ENCODE results near the gene NUCB1. TPM values are rescaled to one million over a fixed set of nuclear protein-coding genes. Genes with fewer than 3 reads are reported as not detected.

The NUCB1 gene
- total RNA-seq, 1 experiment from 2014 or later: 91.4 TPM

DNA sequence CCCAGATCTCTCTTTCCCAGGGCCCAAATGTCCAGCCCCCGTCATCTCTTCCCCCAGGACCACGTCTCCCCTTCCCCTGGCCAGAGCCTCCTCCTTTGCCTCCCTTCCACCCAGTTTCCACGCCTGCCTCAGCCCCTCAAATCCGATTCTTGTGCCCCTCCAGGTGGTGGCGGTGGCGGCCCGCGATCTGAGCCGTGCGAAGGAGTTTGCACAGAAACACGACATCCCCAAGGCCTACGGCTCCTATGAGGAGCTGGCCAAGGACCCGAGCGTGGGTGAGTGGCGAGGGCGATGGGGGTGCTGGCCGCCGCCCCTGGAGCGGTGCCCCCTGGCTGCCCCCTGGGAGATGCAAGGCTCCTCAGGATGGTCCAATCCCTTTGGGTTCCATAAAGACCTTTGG lies 34.7 kb downstream of the NUCB1 start:
- no peak for DNase-seq (ENCODE audit: low spot score)

DNA sequence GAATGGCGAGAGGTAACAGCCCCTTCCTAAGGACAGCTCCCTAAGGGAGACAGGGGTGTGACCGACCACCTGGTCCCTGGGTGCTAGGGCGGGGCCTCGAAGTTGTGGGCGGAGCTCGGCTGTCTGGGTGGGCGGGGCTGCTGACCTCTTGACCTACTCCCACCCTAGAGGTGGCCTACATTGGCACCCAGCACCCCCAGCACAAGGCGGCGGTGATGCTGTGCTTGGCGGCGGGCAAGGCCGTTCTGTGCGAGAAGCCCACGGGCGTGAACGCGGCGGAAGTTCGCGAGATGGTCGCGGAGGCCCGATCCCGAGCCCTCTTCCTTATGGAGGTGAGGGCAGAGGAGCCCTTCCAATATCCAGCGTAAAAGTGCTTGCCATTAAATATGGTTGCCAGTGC lies 35.8 kb downstream of the NUCB1 start:
- DNase-seq (ENCODE audit: low spot score): no peak

DNA sequence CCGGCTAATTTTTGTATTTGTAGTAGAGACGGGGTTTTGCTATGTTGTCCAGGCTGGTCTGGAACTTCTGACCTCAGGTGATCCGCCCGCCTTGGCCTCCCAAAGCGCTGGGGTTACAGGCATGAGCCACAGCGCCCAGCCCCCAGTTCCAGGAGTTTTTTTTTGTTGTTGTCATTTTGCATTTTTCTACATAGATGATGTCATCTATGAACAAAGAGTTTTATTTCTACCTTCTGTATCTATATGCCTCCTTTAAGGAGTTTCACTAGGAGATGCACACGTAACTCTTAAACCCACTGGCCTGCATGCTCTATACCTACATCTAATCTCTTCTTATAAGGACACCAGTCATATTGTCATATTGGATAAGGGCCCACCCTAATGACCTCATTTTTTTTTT lies 38.1 kb downstream of the NUCB1 start:
- DNase-seq (ENCODE audit: low spot score): no peak

DNA sequence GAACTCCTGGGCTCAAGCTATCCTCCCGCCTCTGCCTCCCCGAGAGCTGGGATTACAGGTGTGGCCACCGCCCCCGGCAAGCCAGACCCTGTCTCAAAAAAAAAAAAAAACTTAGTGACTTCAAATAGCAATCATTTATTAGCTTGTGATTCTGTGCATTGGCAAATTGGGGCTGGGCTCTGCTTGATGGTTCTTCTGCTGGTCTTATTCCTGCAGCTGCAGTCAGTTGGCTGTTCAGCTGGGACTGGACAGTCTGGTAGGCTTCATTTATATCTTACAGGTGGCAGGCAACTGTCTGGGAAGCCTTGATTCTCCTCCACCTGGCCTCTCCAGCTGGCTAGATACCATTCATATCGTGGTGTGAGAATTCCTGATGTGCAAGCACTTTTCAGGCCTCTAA lies 40.8 kb downstream of the NUCB1 start:
- DNase-seq (ENCODE audit: low spot score): no peak

DNA sequence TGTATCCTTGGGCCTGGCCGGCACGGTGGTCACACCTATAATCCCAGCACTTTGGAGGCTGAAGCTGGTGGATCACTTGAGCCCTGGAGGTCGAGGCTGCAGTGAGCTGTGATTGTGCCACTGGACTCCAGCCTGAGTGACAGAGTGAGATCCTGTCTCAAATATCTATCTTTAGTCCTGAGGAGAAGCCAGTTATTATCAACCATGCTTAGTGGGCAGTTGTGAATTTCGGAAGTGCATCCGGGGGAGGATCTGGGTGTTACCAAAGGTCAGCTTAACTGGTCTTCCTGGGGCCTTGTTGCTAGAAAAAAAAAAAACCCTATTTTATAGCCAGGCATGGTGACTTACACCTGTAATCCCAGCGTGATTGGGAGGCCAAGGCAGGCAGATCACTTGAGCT lies 43.0 kb downstream of the NUCB1 start:
- no peak for DNase-seq (ENCODE audit: low spot score)

DNA sequence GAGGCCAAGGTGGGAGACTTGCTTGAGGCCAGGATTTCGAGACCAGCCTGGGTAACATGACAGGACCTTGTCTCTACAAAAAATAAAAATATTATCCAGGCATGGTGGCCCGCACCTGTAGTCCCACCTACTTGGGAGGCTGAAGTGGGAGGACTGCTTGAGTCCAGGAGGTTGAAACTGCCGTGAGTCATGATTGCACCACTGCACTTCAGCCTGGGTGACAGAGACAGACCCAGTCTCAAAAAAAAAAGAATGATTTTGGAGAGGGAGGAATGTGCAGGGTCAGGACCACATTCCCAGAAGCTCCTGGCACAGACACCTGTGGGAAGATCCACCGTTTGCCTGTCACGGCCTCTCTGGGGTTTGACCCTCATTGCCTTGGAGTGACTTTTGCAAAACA lies 45.3 kb downstream of the NUCB1 start:
- no peak for DNase-seq (ENCODE audit: low spot score)

DNA sequence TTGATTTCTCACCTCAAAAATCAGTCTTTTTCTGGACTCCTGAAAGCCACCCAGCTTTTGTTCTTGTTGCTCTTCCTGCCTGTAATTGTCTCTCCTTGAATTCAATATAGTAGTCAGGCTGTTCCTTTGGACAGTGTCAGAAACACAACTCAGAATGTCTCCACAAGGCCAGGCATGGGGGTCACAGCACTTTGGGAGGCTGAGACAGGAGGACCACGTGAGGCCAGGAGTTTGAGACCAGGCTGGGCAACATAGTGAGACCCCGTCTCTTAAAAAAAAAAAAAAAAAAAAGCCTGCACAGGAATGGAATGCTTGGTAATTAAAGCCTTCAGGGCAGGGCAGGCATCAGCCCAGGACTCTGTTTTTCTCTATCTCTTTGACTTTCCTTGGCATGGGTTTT lies 45.7 kb downstream of the NUCB1 start:
- no peak for DNase-seq (ENCODE audit: low spot score)

DNA sequence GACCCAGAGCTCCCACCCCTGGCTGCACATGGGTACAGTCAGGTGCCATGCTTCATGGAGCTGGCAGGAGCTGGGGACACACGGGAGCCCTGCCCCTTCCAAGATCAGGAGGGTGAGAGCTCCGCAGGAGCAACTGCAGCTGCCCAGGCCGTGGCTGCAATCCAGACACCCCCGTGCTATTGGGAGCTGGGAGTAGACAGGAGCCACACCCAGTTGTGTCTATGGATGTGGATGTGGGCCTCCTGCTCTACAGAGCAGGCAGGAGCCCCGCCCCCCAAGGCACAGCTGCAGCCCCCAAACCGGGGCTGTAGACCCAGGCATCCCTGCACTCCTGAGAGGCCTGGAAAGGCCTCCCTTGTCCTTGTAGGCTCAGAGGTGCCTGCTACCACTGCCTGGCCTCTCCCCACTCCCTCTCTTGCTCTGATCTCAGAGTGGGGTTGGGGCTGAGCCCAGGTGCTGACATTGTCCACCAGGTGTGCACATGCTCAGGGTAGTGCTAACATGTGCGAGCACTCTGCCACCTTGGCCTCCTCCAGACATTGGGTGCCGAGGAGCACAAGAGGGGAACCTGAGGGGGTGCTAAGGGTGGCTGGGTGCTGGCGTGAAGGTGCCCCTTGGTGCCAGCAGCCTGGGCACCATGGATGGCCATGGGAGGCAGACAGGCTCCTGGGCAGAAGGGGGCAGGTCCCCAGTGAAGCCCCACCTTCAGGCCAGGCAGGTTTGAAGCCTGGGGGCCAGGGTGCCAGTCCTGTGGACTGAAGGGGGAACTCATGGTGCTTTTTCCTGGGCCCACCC lies 46.5 kb downstream of the NUCB1 start:
- no peak for DNase-seq (ENCODE audit: low spot score)

DNA sequence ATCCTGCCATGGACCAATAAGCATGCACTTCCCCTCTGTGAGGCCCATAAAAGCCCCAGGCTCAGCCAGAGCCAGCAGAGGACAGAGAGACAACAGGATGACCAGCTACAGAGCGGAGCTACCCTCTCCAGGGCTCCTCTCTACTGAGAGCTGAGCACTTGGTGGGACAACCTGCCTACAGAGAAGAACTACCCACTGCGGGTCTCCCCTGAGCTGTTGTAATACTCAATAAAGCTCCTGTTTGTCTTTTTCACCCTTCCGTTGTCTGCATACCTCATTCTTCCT lies 47.1 kb downstream of the NUCB1 start:
- DNase-seq (ENCODE audit: low spot score): no peak

DNA sequence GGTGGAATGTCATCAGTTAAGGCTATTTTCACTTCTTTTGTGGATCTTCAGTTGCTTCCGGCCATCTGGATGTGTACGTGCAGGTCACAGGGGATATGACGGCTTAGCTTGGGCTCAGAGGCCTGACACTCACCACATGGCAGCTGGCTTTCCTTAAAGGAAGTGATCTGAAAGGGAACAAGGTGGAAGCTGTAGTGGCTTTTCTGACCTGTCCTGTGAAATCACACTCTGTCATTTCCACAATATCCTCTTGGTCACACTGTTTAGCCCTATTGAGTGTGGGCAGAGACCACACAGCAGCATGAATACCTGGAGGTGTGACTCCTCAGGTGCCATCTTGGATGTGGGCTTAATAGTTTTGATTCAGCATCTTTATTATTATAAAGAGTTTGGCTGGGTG lies 50.0 kb downstream of the NUCB1 start:
- DNase-seq (ENCODE audit: low spot score): no peak

DNA sequence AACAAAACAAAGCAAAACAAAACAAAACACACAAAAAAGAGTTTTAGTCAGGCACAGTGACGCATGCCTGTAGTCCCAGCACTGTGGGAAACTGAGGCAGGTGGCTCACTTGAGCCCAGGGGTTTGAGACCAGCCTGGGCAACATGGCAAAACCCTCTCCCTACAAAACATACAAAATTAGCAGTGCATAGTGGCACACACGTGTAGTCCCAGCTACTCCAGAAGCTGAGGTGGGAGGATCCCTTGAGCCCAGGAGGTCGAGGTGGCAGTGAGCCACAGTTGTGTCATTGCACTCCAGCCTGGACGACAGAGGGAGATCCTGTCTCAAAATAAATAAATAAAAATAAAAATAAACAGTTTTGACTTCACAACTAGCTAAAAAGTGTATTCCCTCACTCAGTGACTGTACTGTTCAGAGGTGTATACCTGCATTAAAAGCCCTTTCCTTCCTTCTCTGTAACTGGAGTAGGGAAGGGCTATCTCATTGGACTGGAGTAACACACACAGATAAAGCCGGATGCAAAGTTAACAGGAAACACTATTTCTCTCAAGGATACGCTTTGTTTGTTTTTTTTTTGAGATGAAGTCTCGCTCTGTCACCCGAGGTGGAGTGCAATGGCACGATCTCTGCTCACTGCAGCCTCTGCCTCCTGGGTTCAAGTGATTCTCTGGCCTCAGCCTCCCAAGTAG lies 50.9 kb downstream of the NUCB1 start:
- no peak for DNase-seq (ENCODE audit: low spot score)

DNA sequence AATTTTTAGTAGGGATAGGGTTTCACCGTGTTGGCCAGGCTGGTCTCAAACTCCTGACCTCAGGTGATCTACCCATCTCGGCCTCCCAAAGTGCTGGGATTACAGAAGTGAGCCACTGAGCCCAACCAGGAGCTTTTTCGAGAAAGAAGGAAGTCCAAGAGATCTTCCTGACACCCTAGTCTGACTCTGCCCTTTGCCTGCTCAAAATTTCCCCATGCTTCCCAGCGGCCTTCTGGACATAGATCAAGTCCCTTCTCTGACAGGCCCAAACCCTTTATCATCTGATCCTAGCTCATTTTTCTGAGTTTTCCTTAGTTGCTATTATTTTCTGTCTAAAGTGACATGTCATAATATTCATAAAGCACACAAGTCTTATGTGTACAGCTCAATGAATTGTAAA lies 53.0 kb downstream of the NUCB1 start:
- no peak for DNase-seq (ENCODE audit: low spot score)

DNA sequence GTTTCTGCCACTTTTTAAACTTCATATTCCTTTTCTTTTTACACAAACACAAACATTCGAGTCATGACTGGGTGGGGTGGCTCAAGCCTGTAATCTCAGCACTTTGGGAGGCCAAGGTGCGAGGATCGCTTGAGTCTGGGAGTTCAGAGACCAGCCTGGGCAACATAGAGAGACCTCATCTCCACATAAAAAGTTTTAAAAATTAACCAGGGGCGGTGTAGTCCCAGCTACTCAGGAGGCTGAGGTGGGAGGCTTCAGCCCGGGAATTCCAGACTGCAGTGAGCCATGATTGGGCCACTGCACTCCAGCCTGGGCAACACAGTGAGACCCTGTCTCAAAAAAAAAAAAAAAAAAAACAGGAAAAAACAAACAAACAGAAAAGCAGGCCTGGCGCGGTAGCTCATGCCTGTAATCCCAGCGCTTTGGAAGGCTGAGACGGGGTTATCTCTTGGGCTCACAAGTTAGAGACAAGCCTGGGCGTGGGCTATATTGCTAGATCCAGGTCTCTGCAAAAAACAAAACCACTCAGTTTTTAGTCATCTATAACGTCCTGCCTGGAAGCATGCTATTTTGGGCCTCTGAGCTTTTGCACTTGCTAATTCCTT lies 54.0 kb downstream of the NUCB1 start:
- no peak for DNase-seq (ENCODE audit: low spot score)

DNA sequence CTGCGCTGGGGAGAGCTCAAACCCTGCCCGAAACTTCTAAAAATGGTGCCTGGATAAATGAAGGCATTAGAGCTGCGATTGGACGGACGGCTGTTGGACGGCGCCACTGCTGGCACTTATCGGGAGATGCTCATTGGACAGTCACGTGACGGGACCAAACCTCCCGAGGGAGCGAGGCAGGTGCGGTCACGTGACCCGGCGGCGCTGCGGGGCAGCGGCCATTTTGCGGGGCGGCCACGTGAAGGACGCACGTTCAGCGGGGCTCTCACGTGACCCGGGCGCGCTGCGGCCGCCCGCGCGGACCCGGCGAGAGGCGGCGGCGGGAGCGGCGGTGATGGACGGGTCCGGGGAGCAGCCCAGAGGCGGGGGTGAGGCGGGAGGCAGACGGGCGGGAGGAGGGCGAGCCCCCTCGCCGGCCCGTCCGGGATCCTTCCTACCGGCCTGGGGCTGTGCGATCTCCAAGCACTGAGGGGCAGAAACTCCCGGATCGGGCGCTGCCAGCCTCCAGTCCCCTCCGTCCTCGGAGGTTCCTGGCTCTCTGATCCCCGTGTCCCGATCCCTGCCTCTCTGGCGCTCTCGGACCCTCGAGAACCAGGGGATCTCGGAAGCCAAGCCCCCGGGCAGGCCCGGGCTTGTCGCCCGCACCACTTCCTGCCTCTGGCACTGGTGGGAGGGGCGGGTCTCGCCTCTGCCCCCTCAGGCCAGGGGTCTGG lies 54.6 kb downstream of the NUCB1 start, which contains the start of gene BAX:
BAX (plus strand) TSS at position 281 of the 713 bp plus-strand sequence; CDS start at position 335, 54 bp downstream.
- DNase-seq (ENCODE audit: low spot score): peak; percentile 85

DNA sequence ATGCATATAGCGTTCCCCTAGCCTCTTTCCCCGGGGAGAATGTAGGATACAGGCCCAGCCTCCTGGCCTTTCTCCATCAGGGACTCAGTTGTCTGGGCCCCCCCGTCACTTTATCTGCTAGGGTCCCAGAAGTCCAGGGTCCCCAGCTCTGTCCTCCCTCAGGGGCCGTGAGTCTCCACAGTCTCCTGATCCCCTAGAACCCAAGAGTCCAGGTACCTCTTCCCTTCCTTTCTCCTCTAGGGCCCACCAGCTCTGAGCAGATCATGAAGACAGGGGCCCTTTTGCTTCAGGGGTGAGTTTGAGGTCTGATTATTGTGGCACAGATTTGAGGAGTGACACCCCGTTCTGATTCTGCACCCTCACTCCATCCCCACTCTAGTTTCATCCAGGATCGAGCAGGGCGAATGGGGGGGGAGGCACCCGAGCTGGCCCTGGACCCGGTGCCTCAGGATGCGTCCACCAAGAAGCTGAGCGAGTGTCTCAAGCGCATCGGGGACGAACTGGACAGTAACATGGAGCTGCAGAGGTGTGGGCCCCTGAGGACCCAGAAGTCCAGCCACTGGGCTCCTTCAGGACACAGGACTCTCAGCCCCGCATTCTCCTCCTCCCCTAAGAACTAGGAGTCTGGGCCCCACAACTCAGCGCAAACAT lies 55.3 kb downstream of the NUCB1 start:
- no peak for DNase-seq (ENCODE audit: low spot score)

DNA sequence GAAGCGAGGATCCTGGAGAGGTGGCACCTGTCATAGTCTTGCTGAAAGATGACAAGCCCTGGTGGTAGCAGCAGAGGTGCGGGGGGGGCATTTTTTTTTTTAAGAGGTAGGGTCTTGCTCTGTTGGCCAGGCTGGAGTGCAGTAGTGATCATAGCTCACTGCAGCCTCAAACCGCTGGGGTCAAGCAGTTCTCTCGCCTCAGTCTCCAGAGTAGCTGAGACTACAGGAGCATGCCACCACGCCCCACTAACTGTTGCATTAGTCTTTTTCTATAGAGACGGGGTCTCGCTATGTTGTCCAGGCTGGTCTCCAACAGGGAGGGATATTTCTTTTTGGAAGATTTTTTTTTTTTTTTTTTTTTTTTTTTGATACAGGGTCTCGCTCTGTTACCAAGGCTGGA lies 57.9 kb downstream of the NUCB1 start:
- no peak for DNase-seq (ENCODE audit: low spot score)

DNA sequence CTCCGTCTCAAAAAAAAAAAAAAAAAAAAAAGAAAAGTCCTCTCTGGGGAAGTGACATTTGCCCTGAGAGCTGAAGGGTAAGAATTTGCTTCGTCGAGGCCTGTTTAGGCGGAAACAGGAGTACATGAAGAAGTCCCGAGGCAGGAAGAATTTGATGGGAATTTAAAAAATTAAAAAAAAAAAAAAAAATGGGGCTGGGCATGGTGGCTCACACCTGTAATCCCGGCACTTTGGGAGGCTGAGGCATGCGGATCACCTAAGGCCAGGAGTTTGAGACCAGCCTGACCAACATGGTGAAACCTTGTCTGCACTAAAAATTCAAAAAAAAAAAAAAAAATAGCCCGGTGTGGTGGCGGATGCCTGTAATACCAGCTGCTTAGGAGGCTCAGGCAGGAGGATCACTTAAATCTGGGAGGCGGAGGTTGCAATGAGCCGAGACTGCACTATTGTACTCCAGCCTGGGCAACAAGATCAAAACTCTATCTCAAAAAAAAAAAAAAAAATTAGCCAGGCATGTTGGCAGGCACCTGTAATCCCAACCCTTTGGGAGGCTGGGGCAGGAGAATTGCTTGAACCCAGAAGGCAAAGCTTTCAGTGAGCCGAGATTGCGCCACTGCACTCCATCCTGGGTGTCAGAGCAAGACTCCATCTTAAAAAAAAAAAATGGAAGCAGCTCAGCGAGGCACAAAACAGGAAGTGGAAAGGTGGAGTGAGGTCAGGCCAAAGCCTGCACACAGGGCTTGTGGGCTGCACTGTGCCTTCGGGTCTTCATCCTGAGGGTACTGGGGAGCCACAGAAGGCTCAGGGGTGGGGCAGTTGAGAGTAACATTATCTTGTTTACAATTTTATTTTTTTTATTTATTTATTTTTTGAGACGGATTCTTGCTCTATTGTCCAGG lies 59.5 kb downstream of the NUCB1 start:
- no peak for DNase-seq (ENCODE audit: low spot score)

DNA sequence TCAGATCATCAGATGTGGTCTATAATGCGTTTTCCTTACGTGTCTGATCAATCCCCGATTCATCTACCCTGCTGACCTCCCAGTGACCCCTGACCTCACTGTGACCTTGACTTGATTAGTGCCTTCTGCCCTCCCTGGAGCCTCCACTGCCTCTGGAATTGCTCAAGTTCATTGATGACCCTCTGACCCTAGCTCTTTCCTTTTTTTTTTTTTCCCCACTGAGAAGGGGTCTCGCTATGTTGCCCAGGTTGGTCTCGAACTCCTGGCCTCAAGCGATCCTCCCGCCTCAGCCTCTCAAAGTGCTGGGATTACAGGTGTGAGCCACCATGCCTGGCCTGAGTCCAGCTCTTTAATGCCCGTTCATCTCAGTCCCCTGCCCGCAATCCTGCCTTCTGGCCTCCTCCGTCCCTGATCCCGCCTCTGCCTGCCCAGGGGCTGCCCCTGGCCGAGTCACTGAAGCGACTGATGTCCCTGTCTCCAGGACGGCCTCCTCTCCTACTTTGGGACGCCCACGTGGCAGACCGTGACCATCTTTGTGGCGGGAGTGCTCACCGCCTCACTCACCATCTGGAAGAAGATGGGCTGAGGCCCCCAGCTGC lies 61.0 kb downstream of the NUCB1 start:
- DNase-seq (ENCODE audit: low spot score): no peak

DNA sequence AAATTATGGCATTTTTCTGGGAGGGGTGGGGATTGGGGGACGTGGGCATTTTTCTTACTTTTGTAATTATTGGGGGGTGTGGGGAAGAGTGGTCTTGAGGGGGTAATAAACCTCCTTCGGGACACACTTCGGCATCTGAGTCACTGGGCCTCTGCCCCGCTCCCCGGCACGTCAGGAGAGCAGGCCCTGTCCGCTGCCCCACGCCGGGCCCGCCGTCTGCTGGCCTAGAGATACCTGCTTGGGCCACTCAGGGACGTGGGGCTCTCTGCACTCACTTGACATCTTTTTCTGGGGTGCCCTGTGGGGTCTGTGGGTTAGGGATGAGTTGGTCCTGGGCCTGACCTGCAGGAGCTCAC lies 61.5 kb downstream of the NUCB1 start:
- DNase-seq (ENCODE audit: low spot score): no peak

DNA sequence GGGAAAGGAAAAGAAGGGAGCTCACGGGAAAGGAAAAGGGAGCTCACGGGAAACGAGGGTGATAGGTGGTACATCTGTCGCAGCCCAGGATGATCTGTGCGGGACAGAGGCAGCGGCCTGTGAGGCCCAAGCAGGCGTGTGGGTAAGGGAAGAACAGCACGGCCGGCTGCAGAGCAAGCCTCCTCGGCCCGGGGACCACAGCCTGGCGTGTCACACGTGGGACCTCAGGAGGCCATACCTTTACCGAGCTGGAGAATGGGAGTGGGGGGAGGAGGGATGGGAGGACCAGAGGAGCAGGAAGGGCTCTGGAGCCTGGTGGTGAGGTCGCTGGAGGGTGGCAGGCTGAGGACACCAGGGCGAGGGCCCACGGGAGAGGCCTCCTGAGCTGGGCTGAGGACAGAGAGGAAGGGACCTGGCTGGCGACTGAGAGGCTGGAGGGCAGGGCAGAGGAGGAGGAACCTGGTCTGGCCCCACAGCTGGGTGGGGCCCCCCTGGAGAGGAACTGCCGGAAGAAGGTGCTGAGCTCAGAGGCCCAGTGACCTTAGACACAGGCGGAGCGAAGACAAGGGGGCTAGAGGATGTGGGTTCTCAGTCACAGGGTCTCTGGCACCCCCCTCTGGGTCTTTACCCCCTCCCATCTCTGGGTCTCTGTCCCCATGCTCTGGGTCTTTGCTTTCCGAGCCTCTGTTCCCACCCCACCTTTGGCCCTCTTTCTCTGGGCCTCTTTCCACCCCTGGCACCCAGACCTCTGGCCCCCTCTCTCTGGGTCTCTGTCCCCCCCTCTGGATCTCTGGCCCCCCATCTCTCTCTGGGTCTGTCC lies 62.1 kb downstream of the NUCB1 start:
- peak; percentile 64 for DNase-seq (ENCODE audit: low spot score)

Measured in A172 (cell line).